GM04504 (cell line): ENCODE data around the gene USP7.

Experiments used
- DNase-seq: peaks from one replicate; pipeline ENCODE4 v3.0.0-alpha.2; 2012; ENCODE audit warnings: low read depth

USP7 gene

DNA sequence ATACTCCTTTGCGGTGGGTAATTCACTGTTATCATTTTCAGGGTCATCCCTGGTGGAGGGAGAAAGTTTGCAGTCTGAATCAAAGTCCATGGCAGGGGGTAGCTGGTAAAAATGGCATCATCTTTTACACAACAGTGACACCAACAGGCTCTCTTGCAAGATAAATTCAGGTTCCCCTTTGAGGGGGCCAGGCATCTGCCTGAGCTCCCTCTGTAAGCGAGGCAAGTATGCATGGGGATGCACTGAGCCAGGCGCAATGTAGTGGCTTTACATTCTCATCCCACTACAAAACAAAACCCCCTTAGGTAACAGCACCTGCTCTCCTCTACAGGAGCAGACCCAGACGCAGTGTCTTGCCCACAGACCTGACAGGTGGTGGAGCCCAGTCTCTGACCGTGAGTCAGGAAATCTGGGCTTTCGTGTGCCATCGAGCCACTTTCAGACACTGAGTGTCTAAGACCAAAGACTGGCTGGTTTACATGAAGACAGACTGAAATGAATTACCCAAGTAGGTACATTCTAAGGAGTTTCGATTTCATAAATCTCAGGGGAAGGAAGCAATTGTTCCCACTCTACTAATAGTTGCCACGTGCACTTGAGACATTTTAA, 63.9 kb downstream of the USP7 start:
- DNase-seq: no peak

DNA sequence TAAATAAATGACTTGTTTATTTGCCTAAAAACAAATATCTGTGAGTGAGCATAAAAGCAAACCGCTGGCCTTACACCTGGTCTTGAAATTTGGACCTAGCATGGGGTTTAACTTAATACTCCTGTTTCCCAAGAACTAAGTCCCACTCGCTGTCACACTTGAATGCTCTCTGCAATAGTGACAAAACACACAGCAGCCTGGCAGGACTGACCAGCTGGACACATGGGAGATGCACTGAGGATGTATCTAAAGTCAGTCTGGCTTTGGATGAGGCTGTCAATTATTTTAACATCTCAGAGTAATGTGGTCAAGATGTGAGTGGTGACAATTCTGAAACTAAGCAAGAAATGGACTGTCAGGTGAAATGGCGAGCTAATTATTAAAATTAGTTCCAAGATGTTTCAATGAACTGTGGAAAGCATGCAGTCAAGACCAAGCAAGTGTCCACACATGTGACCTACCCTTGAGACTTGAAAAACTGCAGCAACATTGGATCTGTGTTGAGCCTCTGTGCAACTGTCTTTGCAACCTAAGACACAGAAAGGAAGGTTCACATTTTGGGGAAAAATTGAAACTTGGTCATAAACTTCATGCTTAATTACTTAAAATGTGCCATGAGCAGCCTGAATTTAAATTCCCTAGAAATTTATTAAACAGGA, 64.9 kb downstream of the USP7 start:
- DNase-seq: no peak

DNA sequence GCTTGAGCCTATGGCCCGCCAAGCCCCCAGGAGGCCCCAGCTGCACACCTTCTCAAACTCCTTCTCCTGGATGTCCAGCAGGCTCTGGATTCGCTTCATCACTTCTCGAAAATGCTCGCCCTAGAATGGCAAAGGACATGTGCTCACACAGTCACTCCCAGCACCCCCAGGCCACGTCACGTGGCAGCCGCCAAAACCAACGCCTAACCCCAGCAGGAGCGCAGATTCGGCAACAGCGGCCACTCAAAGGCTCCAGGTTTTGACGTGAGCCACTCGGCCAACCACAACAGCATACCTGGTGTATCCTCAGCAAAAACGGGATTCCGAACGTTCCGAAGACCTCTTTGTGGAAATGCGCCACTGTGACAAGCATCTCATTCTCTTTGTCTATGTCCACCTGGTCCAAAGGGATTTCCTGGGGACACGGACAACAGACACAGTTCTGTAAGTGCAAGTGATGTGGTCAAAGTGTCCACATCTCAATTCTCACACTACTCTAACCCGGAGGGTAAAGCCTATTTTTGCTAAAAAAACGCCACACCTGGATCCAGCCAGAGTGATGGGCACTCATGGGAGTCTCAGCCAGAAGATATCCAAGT, 68.9 kb downstream of the USP7 start:
- no peak for DNase-seq

DNA sequence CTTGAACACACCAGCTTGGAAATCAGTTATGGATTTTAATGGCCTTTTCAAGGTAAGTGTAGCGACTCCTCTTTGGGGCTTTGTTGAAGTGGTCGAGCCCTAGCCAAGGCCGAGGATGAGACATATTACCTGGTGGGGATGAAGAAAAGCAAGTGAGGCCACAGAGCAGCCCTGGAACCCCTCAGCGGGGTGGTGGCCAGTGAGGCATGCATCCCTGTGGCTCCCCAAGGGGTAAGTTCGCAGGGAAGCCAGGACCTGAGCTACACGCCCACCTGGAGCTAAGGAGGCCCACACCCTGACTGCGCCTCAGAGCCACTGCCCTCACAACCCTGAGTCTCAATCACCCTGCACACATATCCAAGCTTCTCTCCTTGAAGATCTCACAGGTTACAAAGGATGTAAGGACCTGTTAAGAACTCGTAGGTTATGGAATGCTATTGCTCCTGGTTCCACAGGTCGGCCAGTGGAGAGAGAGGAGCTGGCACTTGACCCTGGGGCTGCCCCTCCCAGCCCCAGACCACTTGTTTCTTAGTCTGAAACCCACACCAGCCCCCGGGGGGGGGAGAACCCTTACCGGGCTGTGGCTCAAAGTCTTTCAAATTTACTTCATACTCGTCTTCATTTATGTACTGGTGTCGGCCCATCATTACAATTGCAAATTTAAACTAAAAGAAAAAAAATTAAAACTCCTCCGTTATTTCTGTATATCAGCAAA, 69.6 kb downstream of the USP7 start:
- DNase-seq: no peak

DNA sequence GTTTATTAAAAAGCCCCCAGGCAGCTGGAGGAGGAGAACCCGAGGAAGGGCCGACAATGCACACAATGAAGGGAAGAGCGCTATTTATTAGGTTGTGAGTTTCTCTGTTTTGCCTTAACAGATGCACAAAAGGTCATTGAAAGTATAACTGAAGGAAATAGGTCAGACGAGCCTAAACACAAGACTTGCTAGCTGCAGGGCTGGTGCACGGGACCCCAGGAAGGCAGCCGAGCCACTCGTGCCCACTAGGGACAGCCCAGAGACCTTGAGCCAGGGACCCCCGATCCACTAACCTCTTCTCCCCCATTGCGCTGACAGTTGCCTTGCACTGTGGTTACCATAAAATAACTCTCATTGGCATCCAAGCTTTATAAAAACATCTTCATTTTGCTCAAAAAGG, 70.3 kb downstream of the USP7 start:
- no peak for DNase-seq

DNA sequence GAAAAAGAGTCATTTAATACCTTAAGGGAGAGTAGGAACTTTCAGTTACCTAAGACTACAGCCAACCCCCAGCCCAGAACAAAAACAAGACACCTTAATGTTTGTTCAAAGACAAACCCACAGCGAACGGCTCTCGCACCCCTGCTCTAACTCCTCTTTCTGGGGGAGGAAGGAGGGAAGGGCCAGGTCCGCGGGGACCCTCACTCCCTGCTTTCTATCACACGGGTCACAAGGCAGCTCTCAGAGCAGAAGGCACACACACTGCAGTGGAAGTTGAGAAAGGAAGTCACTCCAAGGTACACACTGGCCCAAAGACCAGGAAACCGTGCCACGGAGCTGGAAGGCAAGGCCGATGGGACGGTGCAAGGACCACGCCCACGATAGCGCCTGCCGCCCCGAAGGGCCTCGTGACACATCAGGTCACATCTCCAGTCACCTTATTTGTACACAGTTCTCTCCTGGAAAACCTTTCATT, 71.6 kb downstream of the USP7 start:
- DNase-seq: no peak

DNA sequence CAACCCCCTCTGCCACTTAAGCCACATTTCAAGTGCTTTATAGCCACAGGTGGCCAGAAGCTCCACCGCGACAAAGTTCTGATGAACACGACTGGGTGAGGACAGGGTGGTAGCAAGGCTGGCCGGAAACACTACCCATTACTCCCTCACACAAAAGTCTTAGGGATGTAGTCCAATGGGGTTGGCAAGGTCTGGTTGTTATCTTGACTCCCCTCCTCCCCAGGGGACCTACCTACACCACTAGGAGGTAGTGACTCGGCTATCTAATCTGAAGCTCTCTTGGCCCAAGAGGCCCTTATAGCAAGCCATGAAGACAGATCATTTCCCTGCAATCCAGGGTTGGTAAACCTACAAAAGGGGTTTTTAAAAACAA, 73.2 kb downstream of the USP7 start:
- DNase-seq: no peak

DNA sequence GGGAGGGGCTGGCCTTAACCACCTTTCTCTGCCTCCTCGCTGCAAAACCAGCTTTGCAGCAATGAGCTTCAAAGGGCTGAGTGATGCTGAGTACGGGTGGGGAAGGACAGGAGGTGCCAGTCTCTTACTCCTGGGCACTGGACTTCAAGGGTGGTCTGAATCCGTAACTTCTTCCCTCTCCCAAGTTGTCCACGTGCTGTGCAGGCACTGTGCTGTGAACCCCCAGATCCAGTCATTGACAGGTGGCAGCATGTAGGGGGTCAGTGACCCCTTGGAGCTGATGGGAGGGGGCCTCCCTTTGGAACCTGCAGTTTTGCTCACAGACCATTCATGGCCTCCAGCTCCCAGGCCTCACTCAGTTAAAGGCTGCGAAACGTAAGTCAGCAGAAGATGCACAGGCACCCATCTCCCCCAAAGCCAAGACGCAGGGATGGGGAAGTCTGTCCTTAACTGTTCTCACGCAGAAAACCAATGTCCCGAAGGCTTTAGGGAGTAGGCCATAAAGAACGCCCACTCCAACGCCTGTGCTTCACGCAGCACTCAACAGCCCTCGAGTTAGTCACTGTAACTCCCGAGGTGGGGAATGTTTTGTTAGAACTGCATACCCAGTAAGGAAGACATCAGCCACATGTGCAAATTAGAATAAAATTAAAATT, 73.7 kb downstream of the USP7 start:
- DNase-seq: no peak

DNA sequence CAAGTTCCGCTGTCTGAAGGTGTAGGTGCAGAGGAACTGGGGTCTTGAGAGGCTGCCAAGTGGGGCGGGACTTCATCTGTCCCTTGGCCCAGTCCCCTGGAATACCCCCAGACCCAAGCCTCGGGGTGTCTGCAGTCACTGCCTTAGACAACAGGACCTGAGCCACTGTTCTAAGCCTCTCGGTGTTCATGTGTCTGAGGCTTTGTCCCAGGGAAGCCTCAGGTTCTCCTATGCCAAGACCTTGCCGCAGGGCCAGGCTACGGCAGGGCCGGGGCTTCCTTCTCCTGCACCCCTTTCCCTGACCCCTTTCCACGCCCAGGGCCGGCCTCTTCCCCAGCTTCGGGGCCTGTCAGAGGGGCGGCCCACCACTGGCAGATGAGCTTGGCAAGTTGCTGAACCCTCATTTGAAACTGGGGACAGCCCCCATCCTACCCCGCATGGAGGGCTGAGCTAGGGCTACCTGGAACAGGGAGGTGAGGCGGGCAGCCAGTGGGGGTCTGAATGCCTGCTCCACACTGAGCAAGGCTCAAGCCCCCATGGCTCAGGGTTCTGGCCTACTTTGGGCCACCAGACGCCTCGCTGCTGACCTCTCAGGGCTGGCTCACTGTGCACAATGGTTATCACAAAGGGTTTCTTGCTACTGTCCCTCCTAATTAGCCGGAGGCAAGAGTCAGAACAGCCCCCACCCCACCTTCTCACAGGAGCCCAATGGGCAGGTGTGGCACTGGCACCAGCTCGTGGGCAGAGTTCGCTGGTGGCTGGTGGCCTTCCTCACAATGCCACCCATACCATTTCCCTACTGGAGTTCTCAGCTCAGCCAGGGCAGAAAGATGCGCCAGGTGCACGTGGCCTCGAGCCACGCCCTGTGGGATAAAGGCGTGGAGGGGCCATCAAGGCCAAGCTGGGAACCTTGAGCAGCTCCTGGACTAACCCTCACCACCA, 74.5 kb downstream of the USP7 start:
- no peak for DNase-seq

DNA sequence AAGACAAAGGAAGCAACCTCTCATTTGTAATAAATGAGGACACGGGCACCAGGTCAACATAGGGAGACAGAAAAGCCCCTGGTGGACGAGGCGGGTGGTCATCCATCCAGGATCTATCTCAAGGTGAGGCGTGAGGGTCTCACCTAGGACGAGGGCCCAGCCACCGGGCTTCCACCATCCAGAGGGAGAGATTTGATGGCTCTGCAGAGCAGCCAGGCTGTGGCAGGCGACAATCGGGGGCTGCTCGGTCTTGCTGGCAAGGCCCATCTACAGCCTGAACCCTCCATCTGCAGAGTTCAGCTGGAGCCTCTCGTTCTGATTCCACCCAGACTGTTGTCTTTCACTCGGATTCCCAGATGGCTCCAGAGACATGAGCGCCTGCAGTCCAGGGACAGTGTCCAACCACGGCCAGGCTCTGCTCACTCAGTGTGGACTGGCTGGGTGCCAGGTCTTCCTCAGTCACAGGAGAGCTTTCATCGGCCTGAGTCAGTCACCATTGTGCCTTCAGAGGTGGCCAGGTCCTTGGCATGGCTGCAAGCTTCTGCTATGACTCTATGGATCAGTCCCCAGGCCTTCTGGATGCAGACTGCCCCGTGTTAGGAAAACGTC, 75.7 kb downstream of the USP7 start:
- peak; percentile 81 for DNase-seq

DNA sequence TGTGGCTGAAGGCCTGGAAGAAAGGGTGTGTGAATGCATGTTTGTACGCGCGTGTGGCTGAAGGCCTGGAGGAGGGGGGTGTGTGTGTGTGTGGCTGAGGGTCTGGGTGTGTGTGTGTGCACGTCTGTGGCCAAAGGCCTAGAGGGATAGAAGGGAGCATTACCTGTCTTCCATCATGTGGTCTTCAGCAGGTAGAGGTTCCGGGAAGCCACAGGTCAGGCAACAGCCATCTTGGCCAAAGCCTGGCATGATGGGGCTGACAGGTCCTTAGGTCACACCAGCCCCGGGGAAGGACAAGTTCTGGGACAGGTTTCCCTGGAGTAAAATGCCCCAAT, 76.3 kb downstream of the USP7 start:
- DNase-seq: no peak

DNA sequence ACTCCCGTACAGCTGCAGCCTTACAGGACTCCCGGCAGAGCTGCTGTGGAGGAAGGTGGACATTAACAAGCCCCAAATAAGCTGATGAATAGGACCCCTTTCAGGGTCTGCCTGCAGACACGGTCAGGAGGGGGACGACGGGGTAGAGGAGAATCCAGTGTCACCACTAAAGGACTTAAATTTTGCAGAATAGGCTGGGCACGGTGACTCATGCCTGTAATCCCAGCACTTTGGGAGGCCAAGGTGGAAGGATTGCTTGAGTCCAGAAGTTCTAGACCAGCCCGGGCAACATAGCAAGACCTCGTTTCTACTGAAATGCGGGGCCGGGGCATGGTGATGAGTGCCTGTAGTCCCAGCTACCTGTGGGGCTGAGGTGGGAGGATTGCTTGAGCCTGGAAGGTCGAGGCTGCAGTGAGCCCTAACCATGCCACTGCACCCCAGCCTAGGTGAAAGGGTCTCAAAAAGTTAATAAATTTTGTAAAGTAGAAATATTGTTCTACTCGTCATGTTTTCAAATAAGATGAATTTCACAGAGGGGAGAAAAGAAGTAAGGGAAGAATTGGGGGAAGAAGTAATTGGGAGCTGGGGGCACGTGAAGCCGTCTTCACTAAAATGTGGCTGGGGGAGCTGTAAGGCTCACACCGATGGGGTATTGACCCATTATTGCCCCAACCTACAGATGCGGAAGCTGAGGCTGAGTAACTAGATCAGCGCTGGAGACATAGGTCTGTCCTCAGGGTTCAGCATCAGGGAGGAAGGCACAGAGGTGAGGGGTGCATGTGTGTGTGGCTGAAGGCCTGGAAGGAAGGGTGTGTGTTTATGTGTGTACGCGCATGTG, 76.9 kb downstream of the USP7 start:
- no peak for DNase-seq

DNA sequence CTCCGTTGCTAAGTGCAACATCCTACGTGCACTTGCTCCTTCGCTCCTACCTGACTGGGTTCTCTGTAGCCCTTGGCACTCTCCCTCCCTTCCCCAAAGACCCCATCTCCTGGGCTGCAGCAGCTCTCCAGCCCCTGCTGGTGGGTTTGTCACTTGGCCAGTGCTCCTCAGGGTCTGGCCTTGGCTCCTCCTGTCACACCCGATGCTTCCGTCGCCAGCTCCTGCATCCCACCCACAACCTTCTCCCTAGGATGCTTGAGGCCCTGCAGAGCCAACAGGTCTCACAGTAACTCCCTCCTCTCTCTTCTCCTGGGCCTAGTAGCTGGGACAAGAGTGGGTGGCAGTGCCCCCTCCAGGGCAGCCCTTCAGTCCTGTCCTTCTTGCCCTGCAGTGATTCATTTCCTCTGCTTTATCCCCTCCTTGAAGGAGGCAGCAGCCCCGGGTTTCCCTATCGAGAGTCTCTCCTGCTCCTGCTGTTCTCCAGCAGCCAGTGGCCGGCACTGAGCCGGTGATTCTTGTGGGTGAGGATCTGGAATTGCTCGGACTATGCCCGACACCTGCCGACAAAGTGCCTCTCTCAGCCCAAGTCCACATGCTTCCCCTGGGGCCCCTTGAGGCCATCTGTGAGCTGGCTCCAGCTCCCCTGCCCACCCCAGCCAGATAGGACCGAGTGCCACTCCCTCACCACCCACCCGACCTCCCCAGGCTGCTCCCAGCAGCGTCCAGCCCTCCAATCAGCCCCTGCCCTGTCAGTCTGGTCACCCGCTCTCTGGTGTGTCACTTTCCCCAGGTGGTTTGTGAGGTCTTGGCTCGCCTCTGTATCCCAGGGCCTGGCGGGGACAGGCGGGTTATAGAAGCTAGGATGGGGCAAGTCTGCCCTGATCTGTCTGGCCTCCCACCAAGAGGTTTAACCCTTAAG, 77.8 kb downstream of the USP7 start:
- DNase-seq: no peak

DNA sequence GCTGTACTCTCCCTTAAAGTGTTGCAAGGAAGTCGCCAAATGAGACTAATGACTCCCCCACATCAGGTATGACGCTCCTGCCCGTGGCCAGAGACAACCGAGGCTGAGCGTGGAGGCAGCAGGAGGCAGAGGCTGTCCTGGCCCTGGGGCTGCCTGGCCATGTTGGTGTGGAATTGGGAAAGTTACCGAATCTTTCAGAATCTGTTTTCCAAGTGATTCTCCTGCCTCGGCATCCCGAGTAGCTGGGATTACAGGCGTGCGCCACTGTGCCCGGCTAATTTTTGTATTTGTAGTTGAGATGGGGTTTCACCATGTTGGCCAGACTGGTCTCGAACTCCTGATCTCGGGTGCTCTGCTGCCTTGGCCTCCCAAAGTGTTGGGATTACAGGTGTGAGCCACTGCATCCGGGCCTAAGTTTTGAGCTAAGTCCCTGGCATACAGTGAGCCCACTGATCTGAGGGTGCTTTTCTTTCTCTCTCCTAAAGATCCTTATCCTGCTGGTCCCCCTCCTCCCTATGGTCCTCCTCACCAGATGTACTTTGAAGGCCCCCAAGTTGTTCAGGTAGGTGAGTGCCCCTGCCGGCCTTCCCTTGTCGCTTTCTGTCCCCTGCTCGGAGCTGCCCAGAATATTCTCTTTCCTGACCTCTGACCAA, 80.9 kb downstream of the USP7 start:
- no peak for DNase-seq

DNA sequence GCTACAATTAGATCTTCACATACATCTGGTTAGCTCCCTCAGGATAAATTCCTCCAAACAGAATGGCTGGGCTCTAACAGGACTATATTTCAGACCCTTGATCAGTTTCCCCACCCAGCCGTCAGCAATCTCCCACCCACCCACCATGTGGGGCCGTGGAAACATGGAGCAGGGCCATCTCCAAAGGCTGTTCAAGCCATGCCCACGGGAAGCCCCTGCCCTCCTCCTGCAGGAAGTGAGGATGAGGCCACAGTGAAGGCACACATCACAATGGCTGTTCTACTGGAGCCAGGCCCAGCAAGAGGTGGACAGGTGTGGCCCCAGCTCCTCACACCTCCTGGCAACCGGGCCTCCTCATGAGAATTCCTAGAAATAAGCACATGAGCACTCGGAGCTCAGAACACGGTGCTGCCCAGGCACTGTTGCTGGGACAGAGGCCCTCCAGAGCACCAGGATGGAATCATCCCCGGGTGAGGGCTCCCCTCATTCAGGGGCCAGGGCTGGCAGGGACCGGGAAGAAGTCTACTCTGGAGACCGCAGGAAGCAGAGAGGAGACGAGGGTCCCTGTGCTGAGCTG, 81.6 kb downstream of the USP7 start, which contains the start of gene LITAFD:
TSS of gene LITAFD (plus strand) at position 311 of the 577 bp plus-strand sequence. CDS start 2,005 bp downstream, outside the sequence.
- no peak for DNase-seq

DNA sequence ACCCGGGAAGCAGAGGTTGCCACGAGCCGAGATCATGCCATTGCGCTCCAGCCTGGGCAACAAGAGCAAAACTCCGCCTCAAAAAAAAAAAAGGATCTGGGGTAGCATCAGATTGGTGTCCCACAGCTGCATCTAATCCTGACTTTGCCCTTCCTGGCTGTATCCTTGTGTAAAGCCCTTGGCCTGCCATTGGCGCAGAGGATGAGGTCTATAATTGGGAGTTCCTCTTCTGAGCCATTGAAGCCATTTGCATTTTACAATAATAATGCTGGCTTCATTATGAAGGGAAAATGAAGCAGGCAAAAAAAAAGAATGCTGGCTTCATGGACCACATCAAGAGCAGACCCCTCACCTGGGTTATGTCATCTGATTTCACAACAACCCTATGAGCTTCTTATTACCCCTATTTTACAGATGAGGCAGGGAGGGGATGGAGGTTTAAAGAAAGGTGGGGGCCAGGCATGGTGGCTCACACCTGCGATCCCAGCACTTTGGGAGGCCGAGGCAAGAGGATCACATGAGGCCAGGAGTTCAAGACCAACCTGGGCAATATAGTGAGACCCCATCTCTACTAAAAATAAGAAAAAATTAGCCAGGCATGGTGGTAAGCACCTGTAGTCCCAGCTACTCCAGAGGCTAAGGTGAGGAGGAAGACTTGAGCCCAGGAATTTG, 82.7 kb downstream of the USP7 start:
- DNase-seq: no peak

DNA sequence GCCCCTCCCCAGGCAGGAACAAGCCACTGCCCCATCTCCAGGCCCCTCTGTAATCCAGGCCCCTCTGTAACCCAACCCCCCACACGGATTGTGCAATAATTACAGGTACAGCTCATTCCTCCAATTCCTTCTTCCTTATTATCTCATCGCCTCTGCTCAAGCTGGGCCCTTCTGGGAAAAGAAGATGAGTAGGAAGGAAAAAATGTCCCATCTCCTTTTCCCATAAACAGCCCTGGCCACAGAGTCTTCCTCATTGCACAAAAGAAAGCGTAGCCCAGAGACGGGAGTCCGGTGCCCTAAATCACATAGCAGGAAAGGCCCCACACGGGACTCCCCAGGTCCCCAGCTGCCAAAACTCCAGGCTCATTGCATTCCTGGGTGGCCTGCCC, 85.2 kb downstream of the USP7 start:
- DNase-seq: peak; percentile 71
